KOPT-K1 (cell line): Measurements from ENCODE around the gene LPIN1.

Source experiments
- H3K27ac ChIP-seq: fragments of 200-600 bp; sonication (generic); 2 replicates; pipeline ENCODE4 v1.5.1; 2016; ENCODE audit warnings: antibody characterized with exemption, mild to moderate bottlenecking, low read depth, low read length; ENCODE audit not compliant: poor library complexity, severe bottlenecking
- H3K36me3 ChIP-seq: fragments of 200-600 bp; sonication (generic); 2 replicates; pipeline ENCODE4 v1.5.1; 2017; ENCODE audit warnings: antibody characterized with exemption, mild to moderate bottlenecking, low read length, moderate library complexity; ENCODE audit not compliant: insufficient read depth
- H3K9me3 ChIP-seq: fragments of 200-600 bp; sonication (generic); 2 replicates; pipeline ENCODE4 v1.5.1; 2017; ENCODE audit warnings: antibody characterized with exemption, low read length, mild to moderate bottlenecking; ENCODE audit not compliant: insufficient read depth, poor library complexity, severe bottlenecking

The LPIN1 gene

GRCh38 chr2:11746376-11746806, at the start of gene LPIN1:
LPIN1 (plus strand) TSS chr2:11746632; CDS start chr2:11765542, 18,910 bp downstream.
- H3K36me3 ChIP-seq = no peaks in the 10 kb centered on the region

GRCh38 chr2:11696736-11697102, 49.7 kb upstream of the LPIN1 start:
- Histone ChIP-seq H3K9me3 (no peaks in the 10 kb centered on the region), H3K36me3 (no peaks in the 10 kb centered on the region), H3K27ac (no peak overlapping the region)

More at GRCh38 chr2:11746376-11746806, at the start of gene LPIN1:
- H3K9me3 ChIP-seq = no peaks in the 10 kb centered on the region
- H3K27ac ChIP-seq = peak within 1 kb of the TSS; percentile 73

- Histone ChIP-seq H3K27ac (no peak overlapping the region), H3K9me3 (no peaks in the 10 kb centered on the region), H3K36me3 (no peaks in the 10 kb centered on the region)
These were observed 49.1 kb upstream of the LPIN1 start for GRCh38 chr2:11697103-11697871.

- Histone ChIP-seq H3K36me3 (no peaks in the 10 kb centered on the region), H3K27ac (no peak overlapping the region), H3K9me3 (no peaks in the 10 kb centered on the region)
These were observed 48.2 kb upstream of the LPIN1 start for GRCh38 chr2:11698009-11698922.

- no peaks in the 10 kb centered on the region for H3K9me3 ChIP-seq
- H3K27ac ChIP-seq = no peak overlapping the region
- no peaks in the 10 kb centered on the region for H3K36me3 ChIP-seq
These were observed 46.5 kb upstream of the LPIN1 start for GRCh38 chr2:11699686-11700670.

GRCh38 chr2:11701206-11701605, 45.2 kb upstream of the LPIN1 start:
- Histone ChIP-seq H3K36me3 (no peaks in the 10 kb centered on the region), H3K27ac (no peak overlapping the region), H3K9me3 (no peaks in the 10 kb centered on the region)

GRCh38 chr2:11701751-11702301, 44.6 kb upstream of the LPIN1 start:
- H3K9me3 ChIP-seq = no peaks in the 10 kb centered on the region
- H3K36me3 ChIP-seq = no peaks in the 10 kb centered on the region
- peak overlapping the region; percentile 8 for H3K27ac ChIP-seq

GRCh38 chr2:11702946-11703345, 43.5 kb upstream of the LPIN1 start:
- Histone ChIP-seq H3K27ac (no peak overlapping the region), H3K36me3 (no peaks in the 10 kb centered on the region), H3K9me3 (no peaks in the 10 kb centered on the region)

- Histone ChIP-seq H3K36me3 (no peaks in the 10 kb centered on the region), H3K9me3 (no peaks in the 10 kb centered on the region), H3K27ac (no peak overlapping the region)
These were observed 42.7 kb upstream of the LPIN1 start for GRCh38 chr2:11703700-11704099.

GRCh38 chr2:11705063-11705462, 41.4 kb upstream of the LPIN1 start:
- no peak overlapping the region for H3K27ac ChIP-seq
- H3K9me3 ChIP-seq = no peaks in the 10 kb centered on the region
- H3K36me3 ChIP-seq = no peaks in the 10 kb centered on the region

GRCh38 chr2:11705711-11706110, 40.7 kb upstream of the LPIN1 start:
- Histone ChIP-seq H3K27ac (no peak overlapping the region), H3K9me3 (no peaks in the 10 kb centered on the region), H3K36me3 (no peaks in the 10 kb centered on the region)

GRCh38 chr2:11708106-11708505, 38.3 kb upstream of the LPIN1 start:
- Histone ChIP-seq H3K36me3 (no peaks in the 10 kb centered on the region), H3K9me3 (no peaks in the 10 kb centered on the region), H3K27ac (no peak overlapping the region)

GRCh38 chr2:11709293-11709692, 37.1 kb upstream of the LPIN1 start:
- H3K27ac ChIP-seq = no peak overlapping the region
- H3K9me3 ChIP-seq = no peaks in the 10 kb centered on the region
- H3K36me3 ChIP-seq = no peaks in the 10 kb centered on the region

- H3K27ac ChIP-seq = no peak overlapping the region
These were observed 36.2 kb upstream of the LPIN1 start for GRCh38 chr2:11710210-11710609.

More at GRCh38 chr2:11710210-11710609, 36.2 kb upstream of the LPIN1 start:
- Histone ChIP-seq H3K9me3 (no peaks in the 10 kb centered on the region), H3K36me3 (no peaks in the 10 kb centered on the region)
